GM12801 (cell line): ENCODE data around the gene DIP2B.

ENCODE experiments used
- TF ChIP-seq, protein P1 (sequence below): IDR thresholded peaks from one replicate; pipeline ENCODE4 v1.5.1; 2011; ENCODE audit warnings: control low read depth; ENCODE audit not compliant: insufficient read length; ENCODE audit errors: extremely low read depth

The DIP2B gene

DNA sequence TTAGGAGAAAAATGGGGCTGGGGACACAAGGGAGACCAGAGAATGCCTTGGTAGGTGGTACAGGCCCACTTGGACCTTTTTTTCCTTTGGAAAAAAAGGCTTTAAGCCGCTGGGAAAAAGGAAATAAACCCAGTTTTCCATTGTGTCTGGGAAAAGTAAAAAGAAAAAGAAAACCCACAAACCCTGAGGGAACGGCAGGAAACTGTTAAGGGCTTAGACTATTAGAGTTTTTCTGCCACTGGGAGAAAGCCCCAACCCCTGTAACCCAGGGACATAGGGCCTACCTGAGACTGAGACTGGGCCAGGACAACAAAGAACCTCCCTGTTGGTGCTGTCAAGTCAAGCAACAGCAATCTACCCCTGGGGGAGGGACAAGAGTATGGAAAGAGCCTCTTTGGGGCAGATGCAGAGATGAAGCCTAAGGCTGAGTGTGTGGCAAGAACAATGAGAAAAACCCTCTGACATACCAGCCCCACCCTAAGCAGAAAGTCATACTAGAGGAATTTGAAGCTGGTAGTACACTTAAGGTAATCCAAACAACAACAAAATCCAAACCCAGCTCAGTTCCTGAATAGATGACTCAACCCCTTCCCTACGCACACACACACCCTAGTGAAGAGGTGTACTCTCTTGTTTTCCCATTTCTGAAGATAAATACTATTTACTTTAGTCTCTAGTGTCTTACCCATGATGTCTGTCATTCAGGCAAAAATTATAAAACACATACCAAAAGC lies 281.9 kb downstream of the DIP2B start:
- TF ChIP-seq, protein P1, sequence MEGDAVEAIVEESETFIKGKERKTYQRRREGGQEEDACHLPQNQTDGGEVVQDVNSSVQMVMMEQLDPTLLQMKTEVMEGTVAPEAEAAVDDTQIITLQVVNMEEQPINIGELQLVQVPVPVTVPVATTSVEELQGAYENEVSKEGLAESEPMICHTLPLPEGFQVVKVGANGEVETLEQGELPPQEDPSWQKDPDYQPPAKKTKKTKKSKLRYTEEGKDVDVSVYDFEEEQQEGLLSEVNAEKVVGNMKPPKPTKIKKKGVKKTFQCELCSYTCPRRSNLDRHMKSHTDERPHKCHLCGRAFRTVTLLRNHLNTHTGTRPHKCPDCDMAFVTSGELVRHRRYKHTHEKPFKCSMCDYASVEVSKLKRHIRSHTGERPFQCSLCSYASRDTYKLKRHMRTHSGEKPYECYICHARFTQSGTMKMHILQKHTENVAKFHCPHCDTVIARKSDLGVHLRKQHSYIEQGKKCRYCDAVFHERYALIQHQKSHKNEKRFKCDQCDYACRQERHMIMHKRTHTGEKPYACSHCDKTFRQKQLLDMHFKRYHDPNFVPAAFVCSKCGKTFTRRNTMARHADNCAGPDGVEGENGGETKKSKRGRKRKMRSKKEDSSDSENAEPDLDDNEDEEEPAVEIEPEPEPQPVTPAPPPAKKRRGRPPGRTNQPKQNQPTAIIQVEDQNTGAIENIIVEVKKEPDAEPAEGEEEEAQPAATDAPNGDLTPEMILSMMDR: no peak

DNA sequence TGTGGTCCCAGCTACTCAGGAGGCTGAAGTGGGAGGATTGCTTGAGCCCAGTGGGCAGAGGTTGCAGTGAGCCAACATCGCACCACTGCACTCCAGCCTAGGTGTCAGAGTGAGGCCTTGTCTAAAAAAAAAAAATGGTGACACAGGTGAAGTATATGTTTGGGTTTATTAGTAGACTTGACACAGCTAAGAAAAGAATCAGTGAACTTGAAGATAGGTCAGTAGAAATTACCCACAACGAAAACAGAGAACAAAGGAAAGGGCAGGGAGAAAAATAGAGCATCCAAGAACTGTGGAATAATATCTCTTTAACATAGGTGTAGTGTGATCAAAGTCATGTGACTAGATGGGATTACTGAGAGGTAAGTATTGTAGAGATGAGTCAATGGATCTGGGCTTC lies 282.8 kb downstream of the DIP2B start:
- TF ChIP-seq, protein P1: no peak

DNA sequence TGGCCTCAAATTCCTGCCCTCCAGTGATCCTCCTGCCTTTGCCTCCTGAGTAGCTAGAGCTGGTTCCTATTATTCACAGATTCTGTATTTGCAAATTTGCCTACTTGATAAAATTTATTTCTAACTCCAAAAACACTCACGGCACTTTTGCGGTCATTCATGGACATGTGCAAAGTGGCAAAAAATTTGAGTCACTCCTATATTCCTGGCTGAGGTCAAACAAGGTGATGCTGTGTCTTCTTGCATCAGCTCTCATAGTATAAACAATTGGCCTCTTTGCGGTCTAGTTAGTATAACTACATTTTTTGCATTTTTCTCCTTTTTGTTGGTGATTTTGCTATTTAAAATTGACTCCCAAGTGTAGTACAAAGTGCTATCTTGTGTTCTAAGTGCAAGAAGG lies 283.8 kb downstream of the DIP2B start:
- TF ChIP-seq, protein P1: no peak

DNA sequence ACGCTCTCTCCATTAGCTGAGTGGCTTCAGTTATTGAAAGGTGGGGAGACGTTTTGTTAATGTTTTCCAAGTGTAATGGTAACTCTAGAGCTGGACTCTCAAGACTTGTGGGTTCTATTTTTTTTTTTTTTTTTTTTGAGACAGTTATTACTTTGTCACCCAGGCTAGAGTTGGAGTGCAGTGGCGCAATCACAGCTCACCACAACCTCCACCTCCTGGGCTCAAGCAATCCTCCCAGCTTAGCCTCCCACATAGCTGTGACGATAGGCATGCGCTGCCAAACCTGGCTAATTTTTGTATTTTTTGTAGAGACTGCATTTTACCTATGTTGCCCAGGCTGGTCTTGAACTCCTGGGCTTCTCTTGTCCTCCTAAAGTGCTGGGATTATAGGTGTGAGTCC lies 285.3 kb downstream of the DIP2B start:
- TF ChIP-seq, protein P1: no peak
